ENCODE data around the gene SMKR1. TPM values are rescaled to one million over a fixed set of nuclear protein-coding genes. Genes with fewer than 3 reads are reported as not detected.

SMKR1 gene
- total and polyA plus RNA-seq, 9 of the 15 experiments (the other 6 are each of a cell fraction or from before 2014, with no cell fraction given), result 0.58 to 1.8 (median 0.93) TPM; not detected in 1

- ChIA-PET CTCF (ENCODE audit: low intra/inter-chr PET ratio) (interaction anchor here (1.1 to 5.5 kb wide), 2 partner anchors 101 to 126 kb away, joined by 7 to 80 read pairs; no protein-coding TSS in a partner anchor), POLR2A (interaction anchor here (1.2 to 1.9 kb wide), 4 partner anchors 19 to 100 kb away, joined by 3 to 5 read pairs (median 4); no protein-coding TSS in a partner anchor)
- no peak overlapping the region for H3K9ac ChIP-seq (ENCODE audit: insufficient read depth in 1 of 2, low read depth in 2 of 2, low read length in 2 of 2)
- no peaks in the 10 kb centered on the region for H3K9me3 ChIP-seq (replicated peaks; ENCODE audit: control insufficient read depth, insufficient read depth, low read depth, low read length)
- FAIRE-seq (no peak), DNase-seq (ENCODE audit: extremely low read depth in 1 of 4, low spot score in 3 of 4) (no peak), ATAC-seq (no peak)
- no peaks in the 10 kb centered on the region for H4K20me1 ChIP-seq (replicated peaks; ENCODE audit: control insufficient read depth, insufficient read depth, low read length)
- no peaks in the 10 kb centered on the region for H3K9me1 ChIP-seq (ENCODE audit: control insufficient read depth, insufficient read depth, low read length)
- 84% methylated on average over 4 of the region's 4 CpGs for WGBS (ENCODE audit: insufficient coverage, low coverage, missing lambda C conversion rate)
- peaks cover 97% of the 10 kb centered on the region for H3K36me3 ChIP-seq (ENCODE audit: control insufficient read depth, insufficient read depth, low read length)
- no peaks in the 10 kb centered on the region for H3K27me3 ChIP-seq (ENCODE audit: control insufficient read depth in 2 of 2, insufficient read depth in 2 of 2, low read length in 2 of 2)
- no peaks in the 10 kb centered on the region for H3K4me1 ChIP-seq (replicated peaks in 1 of 2; ENCODE audit: control insufficient read depth in 2 of 2, insufficient read depth in 2 of 2, low read length in 2 of 2)
- intact Hi-C loops (cut with micrococcal nuclease) (no loop called here), in situ Hi-C loops (cut with MboI) (no loop called here)
- no peak overlapping the region for H3K4me3 ChIP-seq
- no peaks in the 10 kb centered on the region for H3K79me2 ChIP-seq (ENCODE audit: control insufficient read depth, insufficient read depth, low read length)
- no peak for TF ChIP-seq FOXK1 (CRISPR knock-in tag; IDR thresholded peaks at IDR 0.05; ENCODE audit: borderline replicate concordance)
- no peak for TF ChIP-seq TAL1 (IDR thresholded peaks at IDR 0.05)
- TF ChIP-seq MGA (IDR thresholded peaks at IDR 0.05), result no peak
- TF ChIP-seq POLR2AphosphoS5 (IDR thresholded peaks at IDR 0.05; ENCODE audit: control insufficient read depth, insufficient read depth, low read depth, low read length), result peak; percentile 9; the same call in 1 of the 2 replicates
- no peak for TF ChIP-seq ZKSCAN8 (CRISPR knock-in tag; IDR thresholded peaks at IDR 0.05)
- no peak for TF ChIP-seq ZNF740 (CRISPR knock-in tag; IDR thresholded peaks at IDR 0.05)
- TF ChIP-seq ZNF740 (tag; IDR thresholded peaks at IDR 0.05), result 0 out of 4 replicates have a peak, but pooled peaks of 1 of the 2 experiments have one; percentile 5
- TF ChIP-seq HDGF (IDR thresholded peaks at IDR 0.05), result no peak
- H3K27ac ChIP-seq (ENCODE audit: extremely low read depth, low read depth, low read length), result no peak overlapping the region
- no peak overlapping the region for H2AFZ ChIP-seq (ENCODE audit: low read depth, low read length)
- no peak overlapping the region for H3K4me2 ChIP-seq (ENCODE audit: insufficient read depth, low read length)
- no TSS peak for BruUV-seq (replicated peaks)
Observed at GRCh38 chr7:129468547-129468946, 33.8 kb upstream of the SMKR1 start.
